Chondrocyte (in vitro differentiated cells): ENCODE data around the gene MXRA5. TPM values are rescaled to one million over a fixed set of nuclear protein-coding genes. Genes with fewer than 3 reads are reported as not detected.
A peak's percentile ranks its signal among the peaks of the same experiment; 100 is the strongest.
"Not testable (repeated sequence)": the region's sequence is repeated elsewhere in the genome, so short reads cannot be mapped to it uniquely, and the experiment has no call there.

ENCODE experiments used
- DNase-seq: peaks from one replicate; pipeline ENCODE4 v3.0.0; 2021; ENCODE audit warnings: mixed read lengths, low spot score
- H3K27ac Mint-ChIP-seq: one replicate; pipeline ENCODE4 v1.8.0; 2021; ENCODE audit warnings: mild to moderate bottlenecking, moderate library complexity, mixed read lengths; ENCODE audit not compliant: unreplicated experiment
- H3K27me3 Mint-ChIP-seq: 2 replicates; pipeline ENCODE4 v1.8.0; 2021; ENCODE audit warnings: low read depth, mixed read lengths
- H3K36me3 Mint-ChIP-seq: 2 replicates; pipeline ENCODE4 v1.8.0; 2021; ENCODE audit warnings: low read depth, mixed read lengths
- H3K4me1 Mint-ChIP-seq: 2 replicates; pipeline ENCODE4 v1.8.0; 2021; ENCODE audit warnings: low read depth, mild to moderate bottlenecking, mixed read lengths
- H3K4me3 Mint-ChIP-seq: one replicate; pipeline ENCODE4 v1.8.0; 2021; ENCODE audit warnings: mild to moderate bottlenecking, moderate library complexity, mixed read lengths; ENCODE audit not compliant: unreplicated experiment
- H3K9me3 Mint-ChIP-seq: 2 replicates; pipeline ENCODE4 v1.8.0; 2021; ENCODE audit warnings: low read depth, mixed read lengths
- CTCF ChIP-seq: fragments of 200-600 bp; sonication (generic); IDR thresholded peaks from 2 replicates; pipeline ENCODE4 v1.5.0; 2021; ENCODE audit warnings: antibody characterized with exemption, mild to moderate bottlenecking, moderate library complexity
- total RNA-seq: library from RNA; stranded (reverse); gene quantifications from 3 replicates; pipeline ENCODE4 v1.2.1, GENCODE V29; 2021

MXRA5 gene
- total RNA-seq, 1 donor from 2014 or later = 26.4 TPM

- Mint-ChIP-seq H3K27me3 (peaks cover 3% of the 10 kb centered on the region), H3K4me1 (peaks cover 35% of the 10 kb centered on the region), H3K4me3 (no peak overlapping the region), H3K36me3 (peaks cover 3% of the 10 kb centered on the region), H3K27ac (no peak overlapping the region), H3K9me3 (peaks cover 11% of the 10 kb centered on the region)
- no peak for DNase-seq
- TF ChIP-seq CTCF = no peak
Observed at GRCh38 chrX:3351276-3351675, 4.8 kb upstream of the MXRA5 start.

GRCh38 chrX:3348191-3348590, 1.7 kb upstream of the MXRA5 start:
- DNase-seq = no peak
- Mint-ChIP-seq H3K36me3 (peaks cover 7% of the 10 kb centered on the region), H3K4me3 (no peak overlapping the region), H3K27me3 (peaks cover 7% of the 10 kb centered on the region), H3K27ac (no peak overlapping the region), H3K4me1 (peaks cover 46% of the 10 kb centered on the region), H3K9me3 (peaks cover 6% of the 10 kb centered on the region)
- no peak for TF ChIP-seq CTCF

- DNase-seq = no peak
- H3K4me1 Mint-ChIP-seq = peaks cover 23% of the 10 kb centered on the region
- TF ChIP-seq CTCF = peak; percentile 24
- peaks cover 6% of the 10 kb centered on the region for H3K9me3 Mint-ChIP-seq
- H3K4me3 Mint-ChIP-seq = peak overlapping the region; percentile 83
- H3K36me3 Mint-ChIP-seq = peaks cover 7% of the 10 kb centered on the region
- peaks cover 7% of the 10 kb centered on the region for H3K27me3 Mint-ChIP-seq
- H3K27ac Mint-ChIP-seq = peak overlapping the region; percentile 76
Observed at GRCh38 chrX:3345281-3346191, 916 bp downstream of the MXRA5 start.

- not testable (repeated sequence) for H3K9me3 Mint-ChIP-seq, H3K27ac Mint-ChIP-seq, H3K27me3 Mint-ChIP-seq, H3K36me3 Mint-ChIP-seq, DNase-seq
- Mint-ChIP-seq H3K4me3 (peak overlapping the region; percentile 10), H3K4me1 (peaks cover 23% of the 10 kb centered on the region)
Observed at GRCh38 chrX:3343569-3343968, 2.9 kb downstream of the MXRA5 start.

GRCh38 chrX:3340016-3340415, 6.4 kb downstream of the MXRA5 start:
- no peak overlapping the region for H3K4me3 Mint-ChIP-seq
- H3K9me3 Mint-ChIP-seq = no peaks in the 10 kb centered on the region

More at GRCh38 chrX:3340016-3340415, 6.4 kb downstream of the MXRA5 start:
- H3K4me1 Mint-ChIP-seq = peaks cover 11% of the 10 kb centered on the region
- no peak overlapping the region for H3K27ac Mint-ChIP-seq
- H3K36me3 Mint-ChIP-seq = peaks cover 3% of the 10 kb centered on the region
- DNase-seq = no peak
- H3K27me3 Mint-ChIP-seq = peaks cover 4% of the 10 kb centered on the region
- no peak for TF ChIP-seq CTCF
